SK-N-SH treated with all-trans-retinoic acid at 6 μM for 48 hours (cell line): ENCODE data around the gene CUTA.

ENCODE experiments used
- ATAC-seq: fragments of 200-7000 bp; cut with Tn5 transposase; 3 replicates; pipeline ENCODE4 v1.9.1; 2020; ENCODE audit warnings: mild to moderate bottlenecking, moderate library complexity
- ARNTL ChIP-seq: fragments of 450-650 bp; formaldehyde crosslinking; IDR thresholded peaks from 2 replicates; pipeline ENCODE4 v1.5.0; 2020; ENCODE audit warnings: low read depth, mild to moderate bottlenecking, moderate library complexity, borderline replicate concordance
- BACH2 ChIP-seq: fragments of 250-450 bp; sonication (Bioruptor Pico); IDR thresholded peaks from 2 replicates; pipeline ENCODE4 v1.9.0; 2021; ENCODE audit warnings: mild to moderate bottlenecking, borderline replicate concordance
- CREB5 ChIP-seq: fragments of 250-450 bp; sonication (Bioruptor Pico); IDR thresholded peaks from 2 replicates; pipeline ENCODE4 v1.5.1; 2020; ENCODE audit warnings: low read depth, mild to moderate bottlenecking, moderate library complexity
- CSDC2 ChIP-seq: fragments of 250-450 bp; sonication (Bioruptor Pico); IDR thresholded peaks from 2 replicates; pipeline ENCODE4 v1.5.0; 2020; ENCODE audit warnings: mild to moderate bottlenecking, moderate library complexity
- CSRNP3 ChIP-seq: fragments of 250-450 bp; sonication (Bioruptor Pico); IDR thresholded peaks from 2 replicates; pipeline ENCODE4 v1.5.1; 2021; ENCODE audit warnings: mild to moderate bottlenecking, moderate library complexity
- ESRRG ChIP-seq: fragments of 250-450 bp; sonication (Bioruptor Pico); IDR thresholded peaks from 2 replicates; pipeline ENCODE4 v1.6.1; 2021; ENCODE audit warnings: mild to moderate bottlenecking
- GLIS3 ChIP-seq: fragments of 250-450 bp; sonication (Bioruptor Pico); IDR thresholded peaks from 2 replicates; pipeline ENCODE4 v1.5.0; 2020; ENCODE audit warnings: mild to moderate bottlenecking, moderate library complexity
- ISL1 ChIP-seq: fragments of 250-450 bp; sonication (Bioruptor Pico); IDR thresholded peaks from 2 replicates; pipeline ENCODE4 v2.1.2; 2022; ENCODE audit warnings: mild to moderate bottlenecking, moderate library complexity
- OSR1 ChIP-seq: fragments of 250-450 bp; sonication (Bioruptor Pico); IDR thresholded peaks from 2 replicates; pipeline ENCODE4 v1.8.0; 2022; ENCODE audit warnings: moderate library complexity, mild to moderate bottlenecking, inconsistent platforms
- PPARA ChIP-seq: fragments of 250-450 bp; sonication (Bioruptor Pico); IDR thresholded peaks from 2 replicates; pipeline ENCODE4 v1.5.0; 2020; ENCODE audit warnings: mild to moderate bottlenecking, borderline replicate concordance
- RARB ChIP-seq: fragments of 250-450 bp; sonication (Bioruptor Pico); IDR thresholded peaks from 2 replicates; pipeline ENCODE4 v1.8.0; 2021; ENCODE audit warnings: mild to moderate bottlenecking, moderate library complexity
- SNAI2 ChIP-seq: fragments of 250-450 bp; sonication (Bioruptor Pico); IDR thresholded peaks from 2 replicates; pipeline ENCODE4 v1.5.0; 2020; ENCODE audit warnings: mild to moderate bottlenecking, moderate library complexity
- TOX ChIP-seq: fragments of 250-450 bp; sonication (Bioruptor Pico); IDR thresholded peaks from 2 replicates; pipeline ENCODE4 v1.8.0; 2021; ENCODE audit warnings: mild to moderate bottlenecking, moderate library complexity, borderline replicate concordance
- TSHZ2 ChIP-seq: fragments of 250-450 bp; sonication (Bioruptor Pico); IDR thresholded peaks from 2 replicates; pipeline ENCODE4 v1.5.0; 2020; ENCODE audit warnings: mild to moderate bottlenecking, moderate library complexity
- ZFP3 ChIP-seq: fragments of 250-450 bp; sonication (Bioruptor Pico); IDR thresholded peaks from 2 replicates; pipeline ENCODE4 v1.5.0; 2020; ENCODE audit warnings: mild to moderate bottlenecking, moderate library complexity
- ZFP30 ChIP-seq: fragments of 450-650 bp; formaldehyde crosslinking; IDR thresholded peaks from 2 replicates; pipeline ENCODE4 v1.5.0; 2022; ENCODE audit warnings: mild to moderate bottlenecking, moderate library complexity
- ZNF565 ChIP-seq: fragments of 450-650 bp; formaldehyde crosslinking; conservative IDR thresholded peaks from 2 replicates; pipeline ENCODE4 v1.5.0; 2020; ENCODE audit warnings: low read depth, mild to moderate bottlenecking, moderate library complexity
- ZNF70 ChIP-seq: fragments of 450-650 bp; formaldehyde crosslinking; IDR thresholded peaks from 2 replicates; pipeline ENCODE4 v1.5.0; 2020; ENCODE audit warnings: mild to moderate bottlenecking, moderate library complexity
- ZNF8 ChIP-seq: fragments of 450-650 bp; formaldehyde crosslinking; IDR thresholded peaks from 2 replicates; pipeline ENCODE4 v1.5.0; 2020; ENCODE audit warnings: mild to moderate bottlenecking, moderate library complexity
- TF ChIP-seq, protein P1 (sequence below): fragments of 250-450 bp; sonication (Bioruptor Pico); IDR thresholded peaks from 2 replicates; pipeline ENCODE4 v1.8.0; 2021; ENCODE audit warnings: low read depth, mild to moderate bottlenecking, moderate library complexity, borderline replicate concordance
- TF ChIP-seq, protein P2 (sequence below): fragments of 250-450 bp; sonication (Bioruptor Pico); IDR thresholded peaks from 2 replicates; pipeline ENCODE4 v1.8.0; 2020; ENCODE audit warnings: mild to moderate bottlenecking, moderate library complexity, borderline replicate concordance

CUTA gene

DNA sequence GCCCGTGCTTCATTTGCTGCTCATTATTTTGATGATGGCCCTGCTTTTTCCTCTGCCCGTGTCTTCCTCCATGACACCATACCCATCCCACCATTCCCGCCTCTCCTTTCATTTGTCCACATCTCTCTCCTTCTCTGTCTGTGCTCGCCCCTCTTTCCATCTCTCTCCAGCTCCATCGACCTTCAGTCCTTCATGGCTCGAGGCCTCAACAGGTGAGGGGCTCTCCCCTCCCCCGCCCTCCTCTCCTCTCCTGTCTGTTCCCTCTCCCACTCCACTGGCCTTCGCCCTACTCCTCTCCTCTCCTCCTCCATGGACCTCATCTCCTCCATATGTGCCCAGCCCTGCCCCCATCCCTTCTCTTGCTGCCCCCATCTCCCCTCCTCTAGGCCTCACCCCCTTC is 24.4 kb upstream of the CUTA start:
- no peak for TF ChIP-seq BACH2 (CRISPR knock-in tag)
- TF ChIP-seq SNAI2 (CRISPR knock-in tag) = no peak
- TF ChIP-seq ARNTL (CRISPR knock-in tag) = no peak
- TF ChIP-seq, protein P1, sequence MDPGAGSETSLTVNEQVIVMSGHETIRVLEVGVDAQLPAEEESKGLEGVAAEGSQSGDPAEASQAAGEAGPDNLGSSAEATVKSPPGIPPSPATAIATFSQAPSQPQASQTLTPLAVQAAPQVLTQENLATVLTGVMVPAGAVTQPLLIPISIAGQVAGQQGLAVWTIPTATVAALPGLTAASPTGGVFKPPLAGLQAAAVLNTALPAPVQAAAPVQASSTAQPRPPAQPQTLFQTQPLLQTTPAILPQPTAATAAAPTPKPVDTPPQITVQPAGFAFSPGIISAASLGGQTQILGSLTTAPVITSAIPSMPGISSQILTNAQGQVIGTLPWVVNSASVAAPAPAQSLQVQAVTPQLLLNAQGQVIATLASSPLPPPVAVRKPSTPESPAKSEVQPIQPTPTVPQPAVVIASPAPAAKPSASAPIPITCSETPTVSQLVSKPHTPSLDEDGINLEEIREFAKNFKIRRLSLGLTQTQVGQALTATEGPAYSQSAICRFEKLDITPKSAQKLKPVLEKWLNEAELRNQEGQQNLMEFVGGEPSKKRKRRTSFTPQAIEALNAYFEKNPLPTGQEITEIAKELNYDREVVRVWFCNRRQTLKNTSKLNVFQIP = no peak
- TF ChIP-seq ISL1 = no peak
- no peak for TF ChIP-seq CSRNP3 (CRISPR knock-in tag)
- ATAC-seq = no peak

- TF ChIP-seq PPARA (CRISPR knock-in tag) (no peak), ZNF8 (CRISPR knock-in tag) (no peak), ZFP30 (no peak), OSR1 (CRISPR knock-in tag) (no peak), ISL1 (no peak), ARNTL (CRISPR knock-in tag) (no peak), ZNF565 (CRISPR knock-in tag) (no peak), CSDC2 (CRISPR knock-in tag) (no peak), ZFP3 (CRISPR knock-in tag) (no peak), GLIS3 (CRISPR knock-in tag) (no peak), ESRRG (CRISPR knock-in tag) (no peak), TSHZ2 (CRISPR knock-in tag) (no peak), RARB (CRISPR knock-in tag) (no peak), ZNF70 (no peak), TOX (CRISPR knock-in tag) (no peak), CREB5 (CRISPR knock-in tag) (no peak), SNAI2 (CRISPR knock-in tag) (no peak), CSRNP3 (CRISPR knock-in tag) (no peak)
- TF ChIP-seq, protein P2, sequence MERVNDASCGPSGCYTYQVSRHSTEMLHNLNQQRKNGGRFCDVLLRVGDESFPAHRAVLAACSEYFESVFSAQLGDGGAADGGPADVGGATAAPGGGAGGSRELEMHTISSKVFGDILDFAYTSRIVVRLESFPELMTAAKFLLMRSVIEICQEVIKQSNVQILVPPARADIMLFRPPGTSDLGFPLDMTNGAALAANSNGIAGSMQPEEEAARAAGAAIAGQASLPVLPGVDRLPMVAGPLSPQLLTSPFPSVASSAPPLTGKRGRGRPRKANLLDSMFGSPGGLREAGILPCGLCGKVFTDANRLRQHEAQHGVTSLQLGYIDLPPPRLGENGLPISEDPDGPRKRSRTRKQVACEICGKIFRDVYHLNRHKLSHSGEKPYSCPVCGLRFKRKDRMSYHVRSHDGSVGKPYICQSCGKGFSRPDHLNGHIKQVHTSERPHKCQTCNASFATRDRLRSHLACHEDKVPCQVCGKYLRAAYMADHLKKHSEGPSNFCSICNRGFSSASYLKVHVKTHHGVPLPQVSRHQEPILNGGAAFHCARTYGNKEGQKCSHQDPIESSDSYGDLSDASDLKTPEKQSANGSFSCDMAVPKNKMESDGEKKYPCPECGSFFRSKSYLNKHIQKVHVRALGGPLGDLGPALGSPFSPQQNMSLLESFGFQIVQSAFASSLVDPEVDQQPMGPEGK (CRISPR knock-in tag) = no peak
- TF ChIP-seq, protein P1 = no peak
- no peak for ATAC-seq
These were observed 23.6 kb upstream of the CUTA start for GRCh38 chr6:33441457-33441856.
